OCI-LY3 (cell line): ENCODE data around the gene IL37.

Source experiments
- H2AFZ ChIP-seq: fragments of 200-600, 300-600 bp; shearing (Covaris generic); 2 replicates; pipeline ENCODE4 v1.6.0; 2014; ENCODE audit warnings: antibody characterized with exemption, low read depth, low read length
- H3K27ac ChIP-seq: fragments of 200-600, 300-600 bp; sonication (generic); 2 replicates; pipeline ENCODE4 v1.5.1; 2014; ENCODE audit warnings: mild to moderate bottlenecking, low read length, moderate library complexity, mixed read lengths
- H3K27me3 ChIP-seq: fragments of 200-600, 300-600 bp; sonication (generic); 2 replicates; pipeline ENCODE4 v1.6.1; 2014; ENCODE audit warnings: low read depth, low read length, mixed read lengths
- H3K36me3 ChIP-seq: fragments of 200-600, 300-600 bp; sonication (generic); replicated peaks from 2 replicates; pipeline ENCODE3; 2014; ENCODE audit warnings: low read depth, low read length, mixed read lengths
- H3K4me1 ChIP-seq: fragments of 300-600, 200-600 bp; sonication (generic); 2 replicates; pipeline ENCODE4 v1.6.1; 2014; ENCODE audit warnings: low read length, mixed read lengths
- H3K4me2 ChIP-seq: fragments of 200-600, 300-600 bp; sonication (generic); 2 replicates; pipeline ENCODE4 v1.6.1; 2014; ENCODE audit warnings: low read length, mixed read lengths
- H3K4me3 ChIP-seq: fragments of 300-600, 200-600 bp; sonication (generic); 2 replicates; pipeline ENCODE4 v1.5.1; 2014; ENCODE audit warnings: antibody characterized with exemption, mild to moderate bottlenecking, low read length, moderate library complexity
- H3K79me2 ChIP-seq: fragments of 300-600, 200-600 bp; shearing (Covaris generic); 2 replicates; pipeline ENCODE4 v1.6.1; 2014; ENCODE audit warnings: mild to moderate bottlenecking, low read length, mixed read lengths
- H3K9ac ChIP-seq: fragments of 300-600, 200-600 bp; shearing (Covaris generic); 2 replicates; pipeline ENCODE4 v1.6.0; 2014; ENCODE audit warnings: mild to moderate bottlenecking, low read length, moderate library complexity
- H3K9me3 ChIP-seq: fragments of 200-600, 300-600 bp; shearing (Covaris generic); 2 replicates; pipeline ENCODE4 v1.6.1; 2014; ENCODE audit warnings: low read length, mixed read lengths; ENCODE audit not compliant: insufficient read depth
- H4K20me1 ChIP-seq: fragments of 200-600, 300-600 bp; sonication (generic); 2 replicates; pipeline ENCODE4 v1.6.1; 2016; ENCODE audit warnings: low read length, mixed read lengths; ENCODE audit not compliant: insufficient read depth
- EZH2phosphoT487 ChIP-seq: fragments of 200-600 bp; shearing (Covaris generic); IDR thresholded peaks from 2 replicates; pipeline ENCODE4 v1.6.1; 2018; ENCODE audit warnings: antibody characterized with exemption, mixed run types, low read depth
- TF ChIP-seq, protein P1 (sequence below): fragments of 200-600, 300-600 bp; sonication (generic); IDR thresholded peaks from 2 replicates; pipeline ENCODE4 v1.5.1; 2014; ENCODE audit warnings: antibody characterized with exemption, low read length, low read depth

The IL37 gene

DNA sequence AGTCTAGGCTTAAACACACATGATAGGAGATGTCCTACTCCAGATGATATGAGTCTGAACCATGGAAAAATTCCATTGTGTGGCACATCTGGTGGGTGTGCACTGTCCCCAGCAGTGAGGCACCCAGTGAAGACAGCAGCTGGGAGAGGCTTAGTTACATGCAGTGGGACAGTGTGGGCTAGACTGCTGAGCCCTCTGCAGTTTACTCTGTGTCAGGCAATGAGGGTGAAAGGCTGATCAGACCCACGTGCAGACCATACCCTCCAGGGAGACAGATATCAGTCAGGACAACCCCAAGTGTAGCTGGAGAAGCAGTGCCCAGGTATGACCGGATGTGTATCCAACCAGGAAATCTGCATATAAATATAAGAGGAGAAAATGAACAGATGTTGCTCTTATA lies 13.4 kb downstream of the IL37 start:
- no peak overlapping the region for H3K4me3 ChIP-seq
- H3K9ac ChIP-seq, result no peak overlapping the region
- no peaks in the 10 kb centered on the region for H4K20me1 ChIP-seq
- no peaks in the 10 kb centered on the region for H3K36me3 ChIP-seq
- H3K4me2 ChIP-seq, result no peak overlapping the region
- no peak overlapping the region for H3K27ac ChIP-seq
- no peak overlapping the region for H2AFZ ChIP-seq
- H3K27me3 ChIP-seq, result no peaks in the 10 kb centered on the region
- H3K9me3 ChIP-seq, result no peaks in the 10 kb centered on the region
- no peaks in the 10 kb centered on the region for H3K79me2 ChIP-seq
- TF ChIP-seq, protein P1, sequence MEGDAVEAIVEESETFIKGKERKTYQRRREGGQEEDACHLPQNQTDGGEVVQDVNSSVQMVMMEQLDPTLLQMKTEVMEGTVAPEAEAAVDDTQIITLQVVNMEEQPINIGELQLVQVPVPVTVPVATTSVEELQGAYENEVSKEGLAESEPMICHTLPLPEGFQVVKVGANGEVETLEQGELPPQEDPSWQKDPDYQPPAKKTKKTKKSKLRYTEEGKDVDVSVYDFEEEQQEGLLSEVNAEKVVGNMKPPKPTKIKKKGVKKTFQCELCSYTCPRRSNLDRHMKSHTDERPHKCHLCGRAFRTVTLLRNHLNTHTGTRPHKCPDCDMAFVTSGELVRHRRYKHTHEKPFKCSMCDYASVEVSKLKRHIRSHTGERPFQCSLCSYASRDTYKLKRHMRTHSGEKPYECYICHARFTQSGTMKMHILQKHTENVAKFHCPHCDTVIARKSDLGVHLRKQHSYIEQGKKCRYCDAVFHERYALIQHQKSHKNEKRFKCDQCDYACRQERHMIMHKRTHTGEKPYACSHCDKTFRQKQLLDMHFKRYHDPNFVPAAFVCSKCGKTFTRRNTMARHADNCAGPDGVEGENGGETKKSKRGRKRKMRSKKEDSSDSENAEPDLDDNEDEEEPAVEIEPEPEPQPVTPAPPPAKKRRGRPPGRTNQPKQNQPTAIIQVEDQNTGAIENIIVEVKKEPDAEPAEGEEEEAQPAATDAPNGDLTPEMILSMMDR, result no peak
- peaks cover 15% of the 10 kb centered on the region for H3K4me1 ChIP-seq

GRCh38 chr2:112924821-112925220 lies 13.9 kb downstream of the IL37 start:
- no peaks in the 10 kb centered on the region for H4K20me1 ChIP-seq
- no peaks in the 10 kb centered on the region for H3K9me3 ChIP-seq
- no peak overlapping the region for H3K4me3 ChIP-seq
- no peaks in the 10 kb centered on the region for H3K79me2 ChIP-seq
- peak overlapping the region; percentile 18; the same call in 1 of the 2 replicates for H3K4me2 ChIP-seq
- no peak overlapping the region for H3K27ac ChIP-seq
- H3K27me3 ChIP-seq, result no peaks in the 10 kb centered on the region
- peaks cover 15% of the 10 kb centered on the region for H3K4me1 ChIP-seq
- TF ChIP-seq EZH2phosphoT487, result no peak
- TF ChIP-seq, protein P1, result no peak
- H3K36me3 ChIP-seq, result no peaks in the 10 kb centered on the region
- no peak overlapping the region; the same call in 1 of the 2 replicates for H2AFZ ChIP-seq
- H3K9ac ChIP-seq, result no peak overlapping the region

DNA sequence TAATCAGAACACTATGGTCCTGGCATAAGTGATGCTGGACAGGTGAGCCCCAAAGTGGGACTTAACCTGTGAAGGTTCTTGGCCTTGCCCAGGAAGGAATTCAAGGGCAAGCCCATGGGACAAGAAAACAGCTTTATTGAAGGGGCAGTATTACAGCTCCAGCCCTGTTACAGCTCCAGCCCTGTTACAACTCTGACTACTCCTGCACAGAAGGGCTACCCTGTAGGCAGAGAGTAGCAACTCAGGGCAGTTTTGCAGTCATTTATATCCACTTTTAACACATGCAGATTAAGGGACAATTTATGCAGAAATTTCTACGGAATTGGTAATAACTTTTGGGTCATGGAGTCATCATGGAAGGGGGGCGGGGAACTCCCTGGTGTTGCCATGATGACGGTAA lies 15.7 kb downstream of the IL37 start:
- Histone ChIP-seq H2AFZ (no peak overlapping the region), H3K27ac (no peak overlapping the region), H3K9me3 (no peaks in the 10 kb centered on the region), H4K20me1 (no peaks in the 10 kb centered on the region), H3K9ac (no peak overlapping the region), H3K4me1 (peaks cover 15% of the 10 kb centered on the region), H3K79me2 (no peaks in the 10 kb centered on the region), H3K4me3 (no peak overlapping the region), H3K36me3 (no peaks in the 10 kb centered on the region), H3K27me3 (no peaks in the 10 kb centered on the region), H3K4me2 (no peak overlapping the region)
- TF ChIP-seq, protein P1, result no peak
- no peak for TF ChIP-seq EZH2phosphoT487

- H3K4me1 ChIP-seq, result peaks cover 15% of the 10 kb centered on the region
Measured at GRCh38 chr2:112927745-112928144, 16.8 kb downstream of the IL37 start.

More at GRCh38 chr2:112927745-112928144, 16.8 kb downstream of the IL37 start:
- H2AFZ ChIP-seq, result peak overlapping the region; percentile 23; the same call in 1 of the 2 replicates
- no peaks in the 10 kb centered on the region for H3K27me3 ChIP-seq
- H3K27ac ChIP-seq, result no peak overlapping the region
- 0 out of 2 replicates have a peak overlapping the region, but pooled peaks have one; percentile 9 for H3K4me2 ChIP-seq
- H3K79me2 ChIP-seq, result no peaks in the 10 kb centered on the region
- no peak overlapping the region for H3K4me3 ChIP-seq
- H3K9ac ChIP-seq, result no peak overlapping the region
- H3K36me3 ChIP-seq, result no peaks in the 10 kb centered on the region
- no peak for TF ChIP-seq EZH2phosphoT487
- TF ChIP-seq, protein P1, result no peak
- H4K20me1 ChIP-seq, result no peaks in the 10 kb centered on the region
- H3K9me3 ChIP-seq, result no peaks in the 10 kb centered on the region
